ENCODE measurements around the gene PHF21A. TPM values are rescaled to one million over a fixed set of nuclear protein-coding genes. Genes with fewer than 3 reads are reported as not detected.

Gene PHF21A
- total and polyA plus RNA-seq, 2 of the 8 experiments (the other 6 are each of a cell fraction or from before 2014, with no cell fraction given) = 17.6 to 40.3 TPM

GRCh38 chr11:46119352-46120216, 1.7 kb downstream of the PHF21A start:
- H2AFZ ChIP-seq (ENCODE audit: low read length) = peak overlapping the region; percentile 42; the same call in 1 of the 2 replicates
- H2BK12ac ChIP-seq (ENCODE audit: low read depth, low read length) = no peak overlapping the region; the same call in 1 of the 2 replicates
- peak overlapping the region; percentile 54 for H3K27ac ChIP-seq (ENCODE audit: low read depth, low read length)
- no peak overlapping the region for H2AK5ac ChIP-seq (ENCODE audit: low read depth, low read length)
- no peak overlapping the region for H2BK120ac ChIP-seq (replicated peaks; ENCODE audit: low read depth, low read length)
- peaks cover 9% of the 10 kb centered on the region for H3K23me2 ChIP-seq (ENCODE audit: low read depth, low read length)
- H4K20me1 ChIP-seq (replicated peaks in 1 of 2; ENCODE audit: control insufficient read depth in 1 of 2, insufficient read depth in 2 of 2, low read length in 2 of 2) = no peaks in the 10 kb centered on the region
- peak overlapping the region; percentile 45 for H4K8ac ChIP-seq (ENCODE audit: extremely low read depth, insufficient read depth, low read length)
- no peak overlapping the region for H3K23ac ChIP-seq (ENCODE audit: insufficient read length)
- peak overlapping the region; percentile 82 to 97 (median 88) for H3K4me3 ChIP-seq (ENCODE audit: extremely low read depth in 1 of 4, insufficient read depth in 2 of 4, low read depth in 3 of 4, low read length in 4 of 4)
- no peak overlapping the region for H3K14ac ChIP-seq (ENCODE audit: insufficient read length)
- H3K4me2 ChIP-seq (ENCODE audit: insufficient read depth in 1 of 2, low read depth in 2 of 2, low read length in 2 of 2) = peak overlapping the region; percentile 82 to 93
- H2BK5ac ChIP-seq (ENCODE audit: low read depth, low read length) = peak overlapping the region; percentile 84; the same call in 1 of the 2 replicates
- H3K79me1 ChIP-seq (ENCODE audit: low read depth, low read length) = no peaks in the 10 kb centered on the region; the same call in 1 of the 2 replicates
- H3K36me3 ChIP-seq (ENCODE audit: control insufficient read depth in 2 of 4, insufficient read depth in 4 of 4, low read length in 3 of 4) = no peaks in the 10 kb centered on the region
- peak overlapping the region in 3 of 4 experiments; percentile 36 to 73 (median 51); a peak in 5 of 7 replicates for H3K9ac ChIP-seq (replicated peaks in 1 of 4; ENCODE audit: extremely low read depth in 1 of 4, low read depth in 3 of 4, low read length in 3 of 4)
- H3K4ac ChIP-seq (replicated peaks; ENCODE audit: insufficient read length, low read depth, low read length) = no peak overlapping the region
- H3K79me2 ChIP-seq (ENCODE audit: control insufficient read depth in 1 of 2, insufficient read depth in 2 of 2, low read length in 2 of 2) = peaks cover 0 to 52% of the 10 kb centered on the region in 2 experiments; a peak in 3 of 4 replicates
- FAIRE-seq = peak; percentile 79
- peak overlapping the region; percentile 7 for H4K91ac ChIP-seq (replicated peaks; ENCODE audit: insufficient read length, low read length)
- H2BK20ac ChIP-seq (ENCODE audit: low read length) = peak overlapping the region; percentile 83
- no peak overlapping the region for H2BK15ac ChIP-seq (ENCODE audit: low read length)
- H3K9me3 ChIP-seq (ENCODE audit: insufficient read depth in 2 of 2, low read depth in 1 of 2, low read length in 1 of 2) = no peaks in the 10 kb centered on the region
- H3K56ac ChIP-seq (replicated peaks; ENCODE audit: insufficient read length, low read depth, low read length) = peak overlapping the region; percentile 93
- 2% methylated on average over 34 of the region's 56 CpGs; no CpG with 5 or more reads in 1 of the 2 experiments for WGBS, 2 experiments (ENCODE audit: extremely low coverage in 1 of 2, insufficient coverage in 1 of 2, insufficient read length in 1 of 2, insufficient replicate concordance in 2 of 2, low coverage in 1 of 2, low lambda C conversion rate in 2 of 2, missing lambda C conversion rate in 1 of 2)
- peaks cover 0 to 6% (median 0%) of the 10 kb centered on the region in 4 experiments; a peak in 4 of 7 replicates for H3K4me1 ChIP-seq (replicated peaks in 1 of 4; ENCODE audit: control insufficient read depth in 3 of 4, insufficient read depth in 4 of 4, low read length in 3 of 4)
- H4K5ac ChIP-seq (ENCODE audit: insufficient read length, low read depth, low read length) = peak overlapping the region; percentile 88
- peak overlapping the region; percentile 65; the same call in 1 of the 2 replicates for H3K18ac ChIP-seq (ENCODE audit: extremely low read depth, low read length)
- H3K27me3 ChIP-seq (replicated peaks in 1 of 4; ENCODE audit: control insufficient read depth in 3 of 4, extremely low read depth in 1 of 4, insufficient read depth in 3 of 4, low read length in 3 of 4) = no peaks in the 10 kb centered on the region
- POLR2A ChIA-PET (ENCODE audit: partially characterized antibody) = interaction anchor here (0.6 to 0.8 kb wide), 2 partner anchors 9 to 121 kb away, joined by 3 read pairs; no protein-coding TSS in a partner anchor
- no peak for DNase-seq (ENCODE audit: low read depth in 1 of 2, low spot score in 2 of 2)
- CTCF ChIA-PET (ENCODE audit: partially characterized antibody) = interaction anchor here (0.6 to 2.8 kb wide), 5 partner anchors 16 to 179 kb away, joined by 3 to 11 read pairs (median 4); no protein-coding TSS in a partner anchor
- TF ChIP-seq MAX (IDR thresholded peaks at IDR 0.05) = no peak
- peak; percentile 86 for TF ChIP-seq ASH2L (IDR thresholded peaks at IDR 0.05; ENCODE audit: low read length)
- TF ChIP-seq SIN3A (conservative IDR thresholded peaks at IDR 0.05 in 1 of 2, IDR thresholded peaks at IDR 0.05 in 1 of 2; ENCODE audit: low read depth in 1 of 2, low read length in 2 of 2) = peak in 1 of 2 experiments; percentile 30; a peak in 2 of 4 replicates
- 0 out of 2 replicates have a peak, but pooled peaks have one; percentile 23 for TF ChIP-seq PHF8 (conservative IDR thresholded peaks at IDR 0.05; ENCODE audit: low read depth, low read length)
- no peak for TF ChIP-seq HDAC6 (IDR thresholded peaks at IDR 0.05; ENCODE audit: low read depth, low read length)
- no peak for TF ChIP-seq CBX5 (IDR thresholded peaks at IDR 0.05; ENCODE audit: low read depth, low read length)
- TF ChIP-seq NRF1 (IDR thresholded peaks at IDR 0.05; ENCODE audit: low read depth, low read length) = no peak
- no peak for TF ChIP-seq USF2 (IDR thresholded peaks at IDR 0.05; ENCODE audit: low read length)
- TF ChIP-seq SP4 (IDR thresholded peaks at IDR 0.05; ENCODE audit: low read length) = no peak
